H1 (cell line): ENCODE measurements around the gene SSH2. TPM values are rescaled to one million over a fixed set of nuclear protein-coding genes. Genes with fewer than 3 reads are reported as not detected.

Experiments used
- CTCF ChIA-PET: fragments of 300-600 bp; sonication (Branson Sonifier 250); formaldehyde crosslinking; loops from one replicate; lab custom pipeline; 2021; ENCODE audit not compliant: partially characterized antibody; lab: Charles Lee
- POLR2A ChIA-PET: fragments of 300-600 bp; sonication (Branson Sonifier 250); formaldehyde crosslinking; loops from one replicate; lab custom pipeline; 2021; ENCODE audit warnings: inconsistent platforms; ENCODE audit not compliant: partially characterized antibody; lab: Charles Lee
- DNase-seq, 2 experiments: peaks; one replicate each; pipeline versions ENCODE4 v3.0.0 to v3.0.0-alpha.2; 2010 to 2022; ENCODE audit warnings: low spot score in 2 of 2, low read depth in 1 of 2, mixed read lengths in 1 of 2
- FAIRE-seq: peaks from 2 replicates; lab custom pipeline; 2011; peaks lifted over from hg19 to GRCh38; lab: Jason Lieb, UNC
- H2AFZ ChIP-seq: 2 replicates; pipeline ENCODE4 v1.8.1; 2012; ENCODE audit warnings: low read length, inconsistent platforms
- H2AK5ac ChIP-seq: 2 replicates; pipeline ENCODE4 v1.6.1; 2013; ENCODE audit warnings: low read depth, low read length
- H2BK120ac ChIP-seq: replicated peaks from 2 replicates; pipeline ENCODE3; 2013; ENCODE audit warnings: low read depth, low read length, inconsistent platforms
- H2BK12ac ChIP-seq: 2 replicates; pipeline ENCODE4 v1.6.1; 2013; ENCODE audit warnings: low read depth, low read length
- H2BK15ac ChIP-seq: 2 replicates; pipeline ENCODE4 v1.6.1; 2013; ENCODE audit warnings: low read length
- H2BK20ac ChIP-seq: 2 replicates; pipeline ENCODE4 v1.6.1; 2013; ENCODE audit warnings: low read length
- H2BK5ac ChIP-seq: 2 replicates; pipeline ENCODE4 v1.6.1; 2013; ENCODE audit warnings: low read depth, low read length
- H3K14ac ChIP-seq: 2 replicates; pipeline ENCODE4 v1.6.1; 2013; ENCODE audit warnings: inconsistent platforms; ENCODE audit not compliant: insufficient read length
- H3K18ac ChIP-seq: 2 replicates; pipeline ENCODE4 v1.6.1; 2013; ENCODE audit warnings: low read length; ENCODE audit errors: extremely low read depth
- H3K23ac ChIP-seq: 2 replicates; pipeline ENCODE4 v1.6.1; 2013; ENCODE audit warnings: inconsistent platforms; ENCODE audit not compliant: insufficient read length
- H3K23me2 ChIP-seq: 2 replicates; pipeline ENCODE4 v1.6.1; 2013; ENCODE audit warnings: low read depth, low read length
- H3K27ac ChIP-seq: 2 replicates; pipeline ENCODE4 v1.6.1; 2011; ENCODE audit warnings: low read depth, low read length, inconsistent platforms
- H3K27me3 ChIP-seq, 4 experiments: replicated peaks in 1 of 4; 1 replicate in 1 of 4; 2 replicates in 3 of 4; pipeline versions ENCODE4 v1.6.1 to v1.8.1; 2011 to 2013; ENCODE audit warnings: low read length in 3 of 4, mild to moderate bottlenecking in 3 of 4, inconsistent platforms in 2 of 4, mixed read lengths in 2 of 4, moderate library complexity in 1 of 4; ENCODE audit not compliant: control insufficient read depth in 3 of 4, insufficient read depth in 3 of 4; ENCODE audit errors: extremely low read depth in 1 of 4
- H3K36me3 ChIP-seq, 4 experiments: 2 replicates each; pipeline versions ENCODE4 v1.6.1 to v1.8.1; 2011 to 2013; ENCODE audit warnings: mild to moderate bottlenecking in 4 of 4, low read length in 3 of 4, moderate library complexity in 2 of 4, control low read depth in 1 of 4, inconsistent platforms in 1 of 4; ENCODE audit not compliant: insufficient read depth in 4 of 4, control insufficient read depth in 2 of 4
- H3K4ac ChIP-seq: replicated peaks from 2 replicates; pipeline ENCODE3; 2013; ENCODE audit warnings: low read length, low read depth, mixed read lengths, inconsistent platforms; ENCODE audit not compliant: insufficient read length
- H3K4me1 ChIP-seq, 4 experiments: replicated peaks in 1 of 4; 1 replicate in 1 of 4; 2 replicates in 3 of 4; pipeline versions ENCODE4 v1.6.1 to v1.8.1; 2011 to 2013; ENCODE audit warnings: low read length in 3 of 4, inconsistent platforms in 2 of 4, mixed read lengths in 1 of 4; ENCODE audit not compliant: insufficient read depth in 4 of 4, control insufficient read depth in 3 of 4
- H3K4me2 ChIP-seq, 2 experiments: 2 replicates each; pipeline versions ENCODE4 v1.6.1 to v1.8.1; 2011 to 2013; ENCODE audit warnings: low read depth in 2 of 2, low read length in 2 of 2, control low read depth in 1 of 2, inconsistent platforms in 1 of 2, mild to moderate bottlenecking in 1 of 2; ENCODE audit not compliant: insufficient read depth in 1 of 2
- H3K4me3 ChIP-seq, 4 experiments: fragments of 200-600, 300-600 bp in 1 of 4; sonication (generic), shearing (Covaris generic), sonication (Bioruptor Twin) in 1 of 4; 2 replicates each; pipeline versions ENCODE4 v1.5.1 to v1.8.1; 2011 to 2016; ENCODE audit warnings: low read length in 4 of 4, low read depth in 3 of 4, control low read depth in 2 of 4, inconsistent platforms in 2 of 4, mild to moderate bottlenecking in 2 of 4, mixed read lengths in 1 of 4, moderate library complexity in 1 of 4; ENCODE audit not compliant: insufficient read depth in 2 of 4; ENCODE audit errors: extremely low read depth in 1 of 4
- H3K56ac ChIP-seq: replicated peaks from 2 replicates; pipeline ENCODE3; 2013; ENCODE audit warnings: low read depth, mild to moderate bottlenecking, mixed read lengths, low read length, inconsistent platforms; ENCODE audit not compliant: insufficient read length
- H3K79me1 ChIP-seq: 2 replicates; pipeline ENCODE4 v1.6.1; 2013; ENCODE audit warnings: low read depth, low read length, control low read depth
- H3K79me2 ChIP-seq, 2 experiments: 2 replicates each; pipeline versions ENCODE4 v1.6.1 to v1.8.1; 2012 to 2013; ENCODE audit warnings: low read length in 2 of 2, mild to moderate bottlenecking in 2 of 2, inconsistent platforms in 1 of 2; ENCODE audit not compliant: insufficient read depth in 2 of 2, control insufficient read depth in 1 of 2
- H3K9ac ChIP-seq, 4 experiments: replicated peaks in 1 of 4; 1 replicate in 1 of 4; 2 replicates in 3 of 4; pipeline versions ENCODE4 v1.6.1 to v1.8.1; 2011 to 2013; ENCODE audit warnings: low read depth in 3 of 4, low read length in 3 of 4, control low read depth in 2 of 4, mild to moderate bottlenecking in 2 of 4, moderate library complexity in 2 of 4, inconsistent platforms in 1 of 4; ENCODE audit errors: extremely low read depth in 1 of 4
- H3K9me3 ChIP-seq, 2 experiments: 2 replicates each; pipeline versions ENCODE4 v1.6.1 to v1.8.1; 2012 to 2013; ENCODE audit warnings: mild to moderate bottlenecking in 2 of 2, moderate library complexity in 2 of 2, control low read depth in 1 of 2, inconsistent platforms in 1 of 2, low read depth in 1 of 2, low read length in 1 of 2, mixed read lengths in 1 of 2; ENCODE audit not compliant: insufficient read depth in 2 of 2
- H4K20me1 ChIP-seq, 2 experiments: replicated peaks in 1 of 2; 2 replicates each; pipeline versions ENCODE3 to v1.8.1; 2011 to 2013; ENCODE audit warnings: inconsistent platforms in 2 of 2, low read length in 2 of 2, mild to moderate bottlenecking in 1 of 2; ENCODE audit not compliant: insufficient read depth in 2 of 2, control insufficient read depth in 1 of 2
- H4K5ac ChIP-seq: 2 replicates; pipeline ENCODE4 v1.6.1; 2013; ENCODE audit warnings: low read length, low read depth, mixed read lengths, inconsistent platforms; ENCODE audit not compliant: insufficient read length
- H4K8ac ChIP-seq: 2 replicates; pipeline ENCODE4 v1.8.0; 2013; ENCODE audit warnings: mild to moderate bottlenecking, moderate library complexity, low read length, inconsistent platforms; ENCODE audit not compliant: insufficient read depth; ENCODE audit errors: extremely low read depth
- H4K91ac ChIP-seq: replicated peaks from 2 replicates; pipeline ENCODE3; 2013; ENCODE audit warnings: low read length, mixed read lengths, inconsistent platforms; ENCODE audit not compliant: insufficient read length
- BRCA1 ChIP-seq: IDR thresholded peaks from 2 replicates; pipeline ENCODE4 v1.6.1; 2012; ENCODE audit warnings: low read depth, low read length, improper control_type of control experiment
- EP300 ChIP-seq, 2 experiments: IDR thresholded peaks; 1 replicate in 1 of 2; 2 replicates in 1 of 2; pipeline ENCODE4 v1.6.1; 2011 to 2012; ENCODE audit warnings: low read depth in 2 of 2, low read length in 2 of 2, mild to moderate bottlenecking in 2 of 2, borderline replicate concordance in 1 of 2, inconsistent platforms in 1 of 2, moderate library complexity in 1 of 2
- HDAC6 ChIP-seq: IDR thresholded peaks from one replicate; pipeline ENCODE4 v1.7.1; 2012; ENCODE audit warnings: low read depth, mild to moderate bottlenecking, inconsistent platforms, low read length, moderate library complexity
- KDM1A ChIP-seq: fragments of 200-600, 300-600 bp; sonication (generic); IDR thresholded peaks from 2 replicates; pipeline ENCODE4 v1.7.1; 2016; ENCODE audit warnings: mild to moderate bottlenecking, low read length, borderline replicate concordance
- PHF8 ChIP-seq: fragments of 200-600 bp; sonication (generic); conservative IDR thresholded peaks from 2 replicates; pipeline ENCODE4 v1.7.1; 2012; ENCODE audit warnings: low read depth, mild to moderate bottlenecking, inconsistent platforms, low read length, moderate library complexity
- RBBP5 ChIP-seq: IDR thresholded peaks from 2 replicates; pipeline ENCODE4 v1.7.1; 2012; ENCODE audit warnings: low read depth, mild to moderate bottlenecking, inconsistent platforms, low read length, moderate library complexity, borderline replicate concordance
- RFX5 ChIP-seq: IDR thresholded peaks from 2 replicates; pipeline ENCODE4 v1.6.1; 2011; ENCODE audit warnings: low read depth, low read length, improper control_type of control experiment, borderline replicate concordance
- RNF2 ChIP-seq: fragments of 200-900, 300-1000 bp; sonication (generic); IDR thresholded peaks from 2 replicates; pipeline ENCODE4 v1.7.1; 2016; ENCODE audit warnings: borderline replicate concordance, low read depth, mild to moderate bottlenecking, antibody characterized with exemption, low read length; ENCODE audit not compliant: poor library complexity, severe bottlenecking; ENCODE audit errors: missing control alignments
- SP1 ChIP-seq: IDR thresholded peaks from 2 replicates; pipeline ENCODE4 v1.6.1; 2011; ENCODE audit warnings: low read depth, low read length
- TEAD4 ChIP-seq: IDR thresholded peaks from 2 replicates; pipeline ENCODE4 v1.6.1; 2012; ENCODE audit warnings: low read depth, low read length, inconsistent platforms, mixed read lengths
- WGBS, 2 experiments: shearing (Covaris generic) in 1 of 2; methylation state at CpG; one replicate each; pipeline versions ENCODE4 v1.1.6 to v1.1.7; 2013 to 2015; ENCODE audit warnings: low lambda C conversion rate in 2 of 2, mixed read lengths in 2 of 2, inconsistent platforms in 1 of 2, low coverage in 1 of 2, missing lambda C conversion rate in 1 of 2; ENCODE audit not compliant: insufficient replicate concordance in 2 of 2, insufficient coverage in 1 of 2, insufficient read length in 1 of 2; ENCODE audit errors: extremely low coverage in 1 of 2, missing lambda C conversion rate in 1 of 2; 5-methylcytosine and 5-hydroxymethylcytosine counted together
- polyA plus RNA-seq, 7 experiments: library from polyadenylated mRNA; depleted of rRNA in 3 of 7; stranded (reverse) in 5 of 7; unstranded in 2 of 7; fragments of >200 nt in 5 of 7; fragments of 200-250 nt in 2 of 7; gene quantifications; 1 replicate in 5 of 7; 2 replicates in 1 of 7; 4 replicates in 1 of 7; pipeline versions ENCODE4 v1.2.1 to v1.2.3, GENCODE V29; 2011 to 2013; ENCODE audit warnings: missing spikeins in 2 of 7, mixed read lengths in 2 of 7
- total RNA-seq: library from RNA; stranded (reverse); fragmentation: NEBNext Ultra II Directional; extraction: Animal tissue kit (Norgen Biotek cat#: 25700); gene quantifications from 2 replicates; pipeline ENCODE4 v1.2.1, GENCODE V29; 2021

Gene SSH2
- total and polyA plus RNA-seq, 2 of the 8 experiments (the other 6 are each of a cell fraction or from before 2014, with no cell fraction given) = 5.2 to 15.9 TPM

- H3K4ac ChIP-seq = no peak overlapping the region
- no peak overlapping the region for H3K4me2 ChIP-seq
- no peak overlapping the region for H3K4me3 ChIP-seq
- no peak overlapping the region for H2BK20ac ChIP-seq
- H3K14ac ChIP-seq = no peak overlapping the region
- H2AK5ac ChIP-seq = no peak overlapping the region
- no peak overlapping the region for H3K27ac ChIP-seq
- no peak overlapping the region for H3K23ac ChIP-seq
- ChIA-PET POLR2A (no interaction called here), CTCF (no interaction called here)
- no peaks in the 10 kb centered on the region for H4K20me1 ChIP-seq
- H3K4me1 ChIP-seq = no peaks in the 10 kb centered on the region
- no peak overlapping the region for H2AFZ ChIP-seq
- H4K91ac ChIP-seq = no peak overlapping the region
- H2BK120ac ChIP-seq = no peak overlapping the region
- H3K9ac ChIP-seq = no peak overlapping the region
- DNase-seq (no peak), FAIRE-seq (no peak)
- no peak overlapping the region for H2BK15ac ChIP-seq
- no peaks in the 10 kb centered on the region for H3K23me2 ChIP-seq
- 98% methylated on average over 2 of the region's 2 CpGs; no CpG with 5 or more reads in 1 of the 2 experiments for WGBS, 2 experiments
- no peak overlapping the region for H4K8ac ChIP-seq
- no peak overlapping the region for H3K18ac ChIP-seq
- H3K27me3 ChIP-seq = no peaks in the 10 kb centered on the region
- no peaks in the 10 kb centered on the region for H3K36me3 ChIP-seq
- peaks cover 0 to 6% of the 10 kb centered on the region in 2 experiments; a peak in 1 of 4 replicates for H3K79me2 ChIP-seq
- H4K5ac ChIP-seq = no peak overlapping the region
- no peak overlapping the region for H3K56ac ChIP-seq
- H3K9me3 ChIP-seq = peaks cover 2 to 10% of the 10 kb centered on the region in 2 experiments; a peak in 3 of 4 replicates
- H3K79me1 ChIP-seq = no peaks in the 10 kb centered on the region
- no peak overlapping the region for H2BK12ac ChIP-seq
- H2BK5ac ChIP-seq = no peak overlapping the region
- TF ChIP-seq HDAC6 (no peak), RNF2 (no peak), RFX5 (no peak), KDM1A (no peak), PHF8 (no peak), RBBP5 (no peak), TEAD4 (no peak), SP1 (no peak), EP300 (IDR thresholded peaks at IDR 0.05; ENCODE audit: borderline replicate concordance in 1 of 2, low read depth in 2 of 2, low read length in 2 of 2) (no peak), BRCA1 (no peak)
Observed at GRCh38 chr17:29906969-29907368, 23.1 kb downstream of the SSH2 start.
